GM21723 (cell line): ENCODE measurements around the gene EFCC1.

Experiments used
- ATAC-seq: cut with Tn5 transposase; IDR thresholded peaks from one replicate; pipeline ENCODE4 v1.9.1; 2021; ENCODE audit warnings: mild to moderate bottlenecking, moderate library complexity; ENCODE audit not compliant: unreplicated experiment

The EFCC1 gene

GRCh38 chr3:129031476-129032215 lies 30.5 kb downstream of the EFCC1 start:
- ATAC-seq = no peak

DNA sequence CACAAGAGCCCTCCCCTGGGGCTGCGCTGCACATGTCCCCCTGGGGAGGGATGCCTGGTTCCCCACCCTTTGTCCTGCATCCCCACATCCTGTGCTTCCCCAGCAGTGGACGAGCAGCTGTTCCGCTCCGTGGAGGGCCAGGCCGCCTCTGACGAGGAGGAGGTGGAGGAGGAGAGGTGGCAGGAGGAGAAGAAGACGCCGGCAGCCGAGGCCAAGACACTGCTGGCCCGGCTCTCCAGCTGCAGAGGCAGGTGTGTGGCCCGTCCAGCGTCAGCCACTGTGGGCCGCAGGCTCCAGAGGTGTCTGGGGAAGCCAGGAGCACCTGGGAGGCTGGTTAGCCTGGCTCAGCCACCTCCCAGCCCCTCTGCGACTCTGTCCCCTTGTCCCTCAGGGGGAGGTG lies 31.6 kb downstream of the EFCC1 start:
- no peak for ATAC-seq

DNA sequence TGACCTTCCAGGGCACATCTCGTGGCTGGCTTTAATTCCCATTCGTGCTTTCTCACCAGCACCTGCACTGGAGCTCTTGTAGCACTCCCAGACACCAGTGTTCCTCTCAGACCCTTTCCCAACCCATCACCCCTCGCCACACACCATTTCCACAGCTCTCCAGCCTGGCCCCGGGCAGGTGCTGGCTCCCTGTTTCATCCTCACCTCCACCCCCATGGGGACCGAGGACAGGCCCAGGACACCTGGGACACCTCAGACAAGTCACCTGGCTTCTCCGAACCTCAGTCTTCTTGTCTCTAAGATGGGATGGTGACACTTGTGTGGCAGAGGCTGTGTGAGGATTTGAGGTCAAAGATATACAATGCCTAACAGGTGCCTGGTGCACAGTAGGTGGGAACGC lies 32.0 kb downstream of the EFCC1 start:
- no peak for ATAC-seq

DNA sequence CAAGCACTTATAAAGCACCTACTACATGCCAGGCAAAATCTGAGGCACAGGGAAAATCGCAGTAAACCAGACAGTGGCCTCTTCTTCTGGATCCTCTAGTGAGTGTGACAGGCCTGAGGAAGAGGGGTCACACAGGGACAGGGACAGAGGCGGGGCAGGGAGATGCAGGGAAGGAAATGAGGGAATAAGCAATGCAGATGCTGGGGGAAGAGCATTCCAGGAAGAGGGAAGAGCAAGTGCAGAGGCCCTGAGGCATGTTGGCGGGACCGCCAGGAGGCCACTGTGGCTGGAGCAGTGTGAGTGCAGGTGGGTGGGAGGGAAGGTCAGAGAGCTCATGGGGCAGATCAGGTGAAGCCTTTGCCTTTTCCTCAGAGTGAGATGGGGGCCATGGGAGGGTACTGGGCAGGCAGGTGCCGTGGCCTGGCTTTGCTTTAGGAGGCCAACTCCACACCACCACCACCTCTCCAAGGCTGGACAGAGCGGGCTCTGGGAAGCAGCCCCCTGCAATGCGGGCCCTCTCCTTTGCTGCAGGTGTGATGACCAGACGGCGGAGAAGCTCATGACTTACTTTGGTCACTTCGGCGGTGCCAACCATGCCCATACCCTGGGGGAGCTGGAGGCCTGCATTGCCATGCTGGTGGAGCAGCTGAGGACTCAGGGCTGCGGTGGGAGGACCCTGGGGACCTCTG lies 32.7 kb downstream of the EFCC1 start:
- ATAC-seq = no peak

DNA sequence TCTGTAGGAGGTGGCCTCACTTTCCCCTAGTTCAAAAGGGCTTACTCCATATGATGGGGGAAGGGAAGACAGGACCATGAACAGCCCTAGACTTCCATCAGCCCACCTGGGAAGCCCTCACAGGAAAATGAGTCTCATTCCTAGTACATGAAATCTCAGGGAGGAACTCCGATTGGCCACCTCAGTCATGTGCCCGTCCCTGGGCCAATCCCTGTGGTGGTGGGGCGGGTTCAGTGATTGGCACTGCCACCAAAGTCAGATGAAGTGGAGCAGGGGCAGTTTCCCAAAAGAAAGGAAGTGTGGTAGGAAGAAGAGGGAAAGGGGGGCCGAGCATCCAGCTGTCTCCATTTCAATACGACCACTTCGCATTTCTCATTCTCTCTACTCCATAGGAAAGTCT lies 33.5 kb downstream of the EFCC1 start:
- no peak for ATAC-seq

DNA sequence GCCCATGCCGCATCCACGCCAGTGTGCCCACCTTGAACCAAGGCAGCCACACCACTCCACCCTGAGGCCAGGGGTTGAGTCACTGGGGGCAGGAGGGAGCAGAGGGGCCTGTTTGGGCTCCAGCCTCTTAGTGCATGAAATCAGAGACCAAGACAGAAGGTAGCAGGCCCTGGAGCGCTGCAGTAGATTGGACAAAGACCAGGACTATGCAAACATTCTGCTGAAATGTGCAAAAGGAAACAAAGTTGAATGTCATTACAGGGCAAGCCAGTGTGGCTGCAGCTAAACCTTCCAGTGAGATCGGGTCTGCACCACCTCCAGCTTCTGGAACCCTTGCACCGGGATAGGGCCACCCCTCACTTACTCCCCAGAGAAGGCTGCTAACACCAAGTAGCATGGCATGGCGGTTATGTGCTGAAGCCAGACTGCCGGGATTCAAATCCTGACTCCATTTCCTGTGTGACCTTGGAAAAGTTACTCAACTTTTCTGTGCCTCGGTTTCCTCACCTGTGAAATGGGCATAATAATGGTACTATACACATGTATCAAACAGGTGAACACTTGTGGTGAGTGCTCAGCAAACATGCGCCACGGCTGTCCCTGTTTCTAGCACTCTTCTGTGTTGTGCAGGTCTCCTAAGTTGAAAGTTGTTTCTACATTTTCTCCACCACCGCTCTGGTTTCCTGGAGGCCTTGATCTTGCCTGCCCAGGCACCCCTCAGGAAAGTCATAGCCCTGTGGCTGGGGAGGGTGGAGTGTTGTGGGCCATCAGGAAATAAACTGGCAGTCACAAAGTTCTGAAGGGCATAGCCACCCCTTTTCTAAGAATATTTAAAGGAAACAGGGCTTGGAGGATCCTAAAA lies 34.5 kb downstream of the EFCC1 start:
- no peak for ATAC-seq

GRCh38 chr3:129036222-129037092 lies 35.4 kb downstream of the EFCC1 start:
- ATAC-seq = no peak

- no peak for ATAC-seq
Measured at GRCh38 chr3:129037093-129037419, 36.0 kb downstream of the EFCC1 start.

GRCh38 chr3:129038121-129038855 lies 37.2 kb downstream of the EFCC1 start:
- no peak for ATAC-seq

DNA sequence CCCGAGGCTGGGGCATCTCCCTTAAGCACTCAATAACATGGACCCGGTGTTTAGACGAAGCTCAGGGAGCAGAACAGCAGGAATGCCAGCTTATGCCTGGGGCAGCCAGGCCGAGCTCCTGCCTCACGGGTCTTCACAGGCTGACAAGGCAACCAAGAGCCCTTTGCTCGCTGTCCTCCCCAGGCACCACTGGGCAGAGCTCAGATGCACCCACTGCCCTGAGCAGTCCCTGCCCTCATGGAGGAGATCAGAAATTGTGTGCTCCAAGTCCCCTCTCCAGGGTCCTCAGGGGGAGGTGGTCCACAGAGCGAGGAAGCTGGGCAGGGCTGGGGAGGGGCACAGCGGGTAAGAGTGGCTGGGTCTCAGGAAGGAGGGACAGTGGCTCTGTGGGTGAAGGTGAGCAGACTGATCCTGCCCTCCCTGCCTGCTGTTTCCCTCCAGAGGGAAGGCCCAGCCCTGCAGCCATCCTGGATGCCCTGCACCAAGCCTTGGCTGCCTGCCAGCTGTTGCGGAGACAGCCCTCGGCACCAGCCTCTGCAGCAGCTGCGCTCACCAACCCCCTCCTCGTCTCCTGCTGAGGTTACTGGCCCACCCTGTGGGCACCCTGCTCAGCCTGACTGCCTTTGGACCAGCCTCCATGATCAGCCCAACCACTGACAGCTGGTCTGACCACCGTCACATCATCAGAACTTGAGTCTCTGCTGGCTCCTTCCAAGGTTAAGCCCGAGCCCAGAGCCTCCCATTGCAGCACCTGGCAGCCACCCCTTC lies 38.4 kb downstream of the EFCC1 start:
- ATAC-seq = no peak

DNA sequence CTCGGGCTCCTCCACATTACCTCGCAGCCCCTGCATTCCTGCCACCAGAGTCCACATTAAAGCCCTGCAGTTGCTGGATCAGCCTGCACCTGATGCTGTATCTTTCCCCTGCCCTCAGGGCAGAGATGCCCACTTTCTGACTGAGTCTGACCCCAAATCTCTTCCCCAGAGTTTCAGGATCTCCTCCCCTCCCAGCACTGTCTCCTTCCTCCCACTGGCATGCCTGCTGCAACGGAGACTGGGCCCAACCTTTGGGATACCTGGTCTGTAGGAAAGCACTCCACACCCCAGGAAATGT lies 38.9 kb downstream of the EFCC1 start:
- no peak for ATAC-seq

GRCh38 chr3:129040579-129041300 lies 39.6 kb downstream of the EFCC1 start:
- ATAC-seq = no peak

DNA sequence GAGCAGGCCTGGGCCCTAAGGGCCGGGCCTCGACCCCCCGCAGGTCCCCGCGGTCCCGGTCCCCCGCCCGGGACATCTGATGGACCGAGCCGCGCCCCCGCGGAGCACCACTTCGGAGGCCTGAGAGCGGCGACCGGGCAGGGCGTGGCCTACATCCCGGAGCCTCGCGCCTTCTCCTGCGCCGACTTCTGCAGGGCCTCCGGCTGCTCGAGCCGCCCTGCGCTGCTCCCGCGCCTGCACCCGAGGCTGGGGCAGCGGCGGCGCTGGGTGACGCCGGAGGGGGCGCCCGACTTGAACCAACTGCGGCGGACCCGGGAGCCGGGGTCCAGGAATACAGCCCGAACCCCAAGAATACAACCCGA lies 44.6 kb downstream of the EFCC1 start:
- ATAC-seq = no peak

DNA sequence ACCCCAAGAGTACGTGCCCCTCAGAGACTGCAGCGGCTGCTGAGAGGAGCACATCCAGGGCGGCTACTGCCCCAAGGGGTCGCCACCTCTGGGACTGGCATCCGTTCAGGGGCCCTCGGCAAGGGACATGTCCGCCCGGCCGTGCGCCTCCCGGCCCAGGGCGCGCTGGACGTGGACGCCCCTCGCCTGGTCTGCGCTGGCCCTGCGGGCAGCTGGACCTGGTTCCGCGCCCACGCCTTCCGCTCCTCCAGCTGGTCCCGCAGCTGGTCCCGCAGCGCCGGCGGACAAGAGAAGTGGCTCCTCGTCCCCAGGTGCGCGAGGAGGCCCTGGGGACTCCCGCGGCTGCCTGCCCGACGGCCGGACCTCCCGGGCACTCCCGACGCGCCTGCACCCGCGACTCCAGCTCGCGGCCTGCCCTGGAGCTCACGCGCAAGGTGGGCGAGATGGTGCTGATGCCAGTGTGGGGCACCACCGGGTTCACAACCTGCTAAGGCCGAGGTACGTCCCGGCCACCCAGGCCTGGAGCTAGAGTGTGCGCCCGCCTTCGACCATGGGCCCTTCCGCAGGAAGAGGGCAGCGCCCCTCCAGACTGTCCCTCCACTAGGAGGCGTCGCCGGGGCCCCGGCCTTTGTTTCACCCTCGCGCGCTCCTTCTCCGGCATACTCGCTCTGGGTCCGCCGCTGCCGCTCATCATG lies 45.1 kb downstream of the EFCC1 start:
- ATAC-seq = no peak

DNA sequence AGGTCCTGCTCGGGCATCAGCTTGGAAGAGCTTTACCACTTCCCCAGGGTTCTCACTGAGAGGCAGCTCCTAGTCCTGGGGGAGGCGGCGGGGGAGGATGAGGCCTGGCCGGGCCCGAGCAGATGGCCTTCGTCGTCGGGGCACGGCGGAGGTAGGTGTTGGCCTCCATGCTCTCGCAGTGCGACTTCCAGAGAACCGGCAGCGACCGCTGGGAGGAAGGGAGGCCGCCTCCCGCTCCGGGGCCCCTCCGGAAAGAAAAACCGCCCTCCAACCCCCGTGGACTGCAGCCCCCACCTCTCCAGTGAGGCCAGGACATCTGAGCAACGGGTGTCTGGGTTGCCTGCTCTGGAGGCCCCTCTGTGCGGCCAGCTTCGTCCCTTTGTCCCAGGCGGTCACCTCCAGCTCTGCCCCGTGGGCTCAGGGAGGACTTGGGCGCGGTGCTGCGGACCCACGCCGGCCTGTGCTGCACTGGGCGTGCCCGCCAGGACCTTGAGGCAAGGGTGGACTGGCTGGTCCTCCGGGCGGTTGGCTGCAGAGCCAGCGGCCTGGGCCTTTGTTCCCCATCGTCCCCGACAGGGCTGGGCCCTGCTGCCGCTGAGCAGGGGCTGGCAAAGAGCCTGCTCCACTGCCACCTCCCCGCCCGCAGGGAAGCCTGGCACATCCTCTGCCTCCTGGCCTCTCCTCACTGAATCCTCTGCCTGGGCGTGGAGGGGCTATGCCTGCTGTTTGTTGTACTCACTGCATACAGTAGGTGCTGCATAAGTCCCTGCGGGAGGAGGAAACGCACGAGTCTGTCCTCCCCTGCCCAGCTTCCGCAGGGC lies 45.8 kb downstream of the EFCC1 start:
- no peak for ATAC-seq

DNA sequence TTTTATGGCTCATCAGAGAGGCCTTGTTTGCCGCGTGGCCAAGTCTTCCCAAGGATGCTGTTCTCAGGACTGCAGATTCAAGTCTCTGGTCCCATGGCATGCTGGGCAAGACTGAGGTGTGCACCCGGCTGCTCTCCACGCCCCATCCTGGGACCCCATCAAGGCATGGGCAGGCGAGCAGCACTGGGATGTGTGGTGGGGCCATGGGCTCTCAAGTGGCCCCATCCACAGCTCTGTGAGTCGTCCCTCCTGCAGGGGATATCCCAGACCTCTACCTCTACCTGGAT lies 46.4 kb downstream of the EFCC1 start:
- no peak for ATAC-seq

- ATAC-seq = no peak
Measured at GRCh38 chr3:129050556-129051295, 49.6 kb downstream of the EFCC1 start.
